ENCODE measurements around the gene WARS2. TPM values are rescaled to one million over a fixed set of nuclear protein-coding genes. Genes with fewer than 3 reads are reported as not detected.

The WARS2 gene
- total RNA-seq, 1 donor from 2014 or later: 11.9 TPM

DNA sequence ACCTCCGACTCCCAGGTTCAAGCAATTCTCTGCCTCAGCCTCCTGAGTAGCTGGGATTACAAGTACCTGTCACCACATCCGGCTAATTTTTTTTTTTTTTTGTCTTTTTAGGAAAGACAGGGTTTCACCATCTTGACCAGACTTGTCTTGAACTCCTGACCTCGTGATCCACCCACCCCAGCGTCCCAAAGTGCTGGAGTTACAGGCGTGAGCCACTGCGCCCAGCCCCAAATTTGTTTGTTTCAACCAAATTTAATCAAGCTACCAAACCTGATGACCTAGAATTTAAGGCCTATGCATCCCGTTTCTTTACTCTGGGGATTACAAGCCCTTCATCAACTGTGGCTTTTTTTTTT, 94.0 kb downstream of the WARS2 start:
- DNase-seq (ENCODE audit: low spot score in 2 of 2): no peak
- Histone ChIP-seq H3K27me3 (no peaks in the 10 kb centered on the region), H3K36me3 (peaks cover 0 to 15% of the 10 kb centered on the region in 2 donors), H3K9me3 (no peaks in the 10 kb centered on the region), H3K4me1 (no peaks in the 10 kb centered on the region), H3K27ac (peak overlapping the region; percentile 28 to 42), H3K4me3 (no peak overlapping the region)
- TF ChIP-seq, protein P1, sequence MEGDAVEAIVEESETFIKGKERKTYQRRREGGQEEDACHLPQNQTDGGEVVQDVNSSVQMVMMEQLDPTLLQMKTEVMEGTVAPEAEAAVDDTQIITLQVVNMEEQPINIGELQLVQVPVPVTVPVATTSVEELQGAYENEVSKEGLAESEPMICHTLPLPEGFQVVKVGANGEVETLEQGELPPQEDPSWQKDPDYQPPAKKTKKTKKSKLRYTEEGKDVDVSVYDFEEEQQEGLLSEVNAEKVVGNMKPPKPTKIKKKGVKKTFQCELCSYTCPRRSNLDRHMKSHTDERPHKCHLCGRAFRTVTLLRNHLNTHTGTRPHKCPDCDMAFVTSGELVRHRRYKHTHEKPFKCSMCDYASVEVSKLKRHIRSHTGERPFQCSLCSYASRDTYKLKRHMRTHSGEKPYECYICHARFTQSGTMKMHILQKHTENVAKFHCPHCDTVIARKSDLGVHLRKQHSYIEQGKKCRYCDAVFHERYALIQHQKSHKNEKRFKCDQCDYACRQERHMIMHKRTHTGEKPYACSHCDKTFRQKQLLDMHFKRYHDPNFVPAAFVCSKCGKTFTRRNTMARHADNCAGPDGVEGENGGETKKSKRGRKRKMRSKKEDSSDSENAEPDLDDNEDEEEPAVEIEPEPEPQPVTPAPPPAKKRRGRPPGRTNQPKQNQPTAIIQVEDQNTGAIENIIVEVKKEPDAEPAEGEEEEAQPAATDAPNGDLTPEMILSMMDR (IDR thresholded peaks at IDR 0.05): no peak
- intact Hi-C loops (cut with DNase I): loop anchor here (5.0 kb wide), 1 partner anchor 96 kb away; the partner anchor contains the start of gene WARS2

DNA sequence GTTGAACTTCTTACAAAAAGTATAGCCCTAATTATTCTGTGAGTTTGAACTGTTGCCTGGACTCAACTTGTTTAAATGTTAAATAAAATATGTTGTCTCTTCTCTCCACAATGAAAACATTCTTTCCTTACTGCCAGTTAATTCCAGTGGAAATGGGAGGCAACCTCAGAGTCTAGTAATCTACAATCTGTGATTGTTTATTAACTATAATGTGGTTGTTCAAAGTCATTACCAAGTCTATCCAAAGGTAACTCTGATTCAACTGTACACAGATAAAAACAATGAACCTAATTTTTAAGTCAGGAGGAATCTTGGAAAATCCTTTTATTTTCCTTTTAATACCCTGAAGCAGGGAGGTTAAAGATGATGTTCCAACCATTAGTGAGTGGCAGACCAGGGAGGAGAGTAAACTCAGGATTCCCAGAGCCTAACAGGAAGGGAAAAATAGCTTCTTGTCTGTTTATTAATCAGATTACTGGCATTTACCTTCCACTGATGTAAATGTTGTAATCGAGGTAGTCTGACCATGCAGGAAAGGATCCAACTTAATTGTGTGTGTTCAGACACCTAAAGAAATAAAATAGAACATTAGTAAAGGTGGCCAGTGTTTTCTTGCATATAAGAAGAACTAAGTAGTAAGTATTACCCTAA, 95.2 kb downstream of the WARS2 start:
- intact Hi-C loops (cut with DNase I): loop anchor here (5.0 kb wide), 1 partner anchor 97 kb away; the partner anchor contains the start of gene WARS2
- Histone ChIP-seq H3K27ac (peak overlapping the region in 1 of 2 donors; percentile 28), H3K9me3 (no peaks in the 10 kb centered on the region), H3K36me3 (peaks cover 0 to 21% of the 10 kb centered on the region in 2 donors), H3K4me3 (no peak overlapping the region), H3K4me1 (no peaks in the 10 kb centered on the region), H3K27me3 (no peaks in the 10 kb centered on the region)
- DNase-seq (ENCODE audit: low spot score in 2 of 2): no peak
- TF ChIP-seq, protein P1 (IDR thresholded peaks at IDR 0.05): no peak

DNA sequence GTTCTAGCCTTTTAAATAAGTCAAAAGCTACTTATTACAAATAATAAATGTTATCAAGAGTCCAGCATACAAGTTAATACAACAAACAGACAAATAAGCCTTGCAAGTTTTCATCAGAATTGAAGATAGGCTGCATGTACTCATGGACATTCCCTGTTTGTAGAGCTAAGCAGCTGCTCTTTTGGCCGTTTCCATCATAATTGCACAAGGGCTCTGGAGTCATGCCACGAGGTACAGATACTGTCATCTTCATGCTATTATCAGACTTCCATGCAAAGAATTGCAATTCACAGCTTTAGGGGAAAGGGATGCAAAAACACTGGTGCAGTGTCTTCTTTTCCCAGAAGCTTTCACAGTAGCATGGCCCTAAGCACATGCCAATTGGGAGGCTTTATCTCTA, 99.5 kb downstream of the WARS2 start:
- no peaks in the 10 kb centered on the region for H3K27me3 ChIP-seq
- H3K9me3 ChIP-seq: no peaks in the 10 kb centered on the region
- H3K4me1 ChIP-seq: no peaks in the 10 kb centered on the region
- H3K36me3 ChIP-seq: peaks cover 0 to 26% of the 10 kb centered on the region in 2 donors
- TF ChIP-seq, protein P1 (IDR thresholded peaks at IDR 0.05): no peak
- H3K4me3 ChIP-seq: no peak overlapping the region
- DNase-seq (ENCODE audit: low spot score in 2 of 2): no peak
- no peak overlapping the region for H3K27ac ChIP-seq
- intact Hi-C loops (cut with DNase I): no loop called here

DNA sequence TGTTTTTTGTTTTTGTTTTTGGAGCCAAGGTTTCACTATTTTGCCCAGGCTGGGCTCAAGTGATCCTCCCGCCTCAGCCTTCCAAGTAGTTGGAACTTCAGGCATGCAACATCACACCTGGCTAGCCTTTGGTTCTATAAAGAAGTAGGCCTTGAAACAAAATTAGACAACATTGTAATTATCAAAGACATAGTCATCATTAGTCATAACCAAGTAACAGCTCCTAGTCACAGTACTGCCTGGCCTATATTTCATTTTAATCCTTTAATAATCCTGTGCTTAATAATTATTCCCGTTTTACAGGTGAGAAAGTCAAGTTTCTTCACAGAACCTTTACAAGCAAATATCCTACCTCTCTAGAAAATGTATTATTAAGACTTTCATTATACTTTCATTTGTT, 100.0 kb downstream of the WARS2 start:
- no peak for DNase-seq (ENCODE audit: low spot score in 2 of 2)
- Histone ChIP-seq H3K4me1 (no peaks in the 10 kb centered on the region), H3K27ac (no peak overlapping the region), H3K9me3 (no peaks in the 10 kb centered on the region), H3K4me3 (no peak overlapping the region), H3K36me3 (peaks cover 0 to 26% of the 10 kb centered on the region in 2 donors), H3K27me3 (no peaks in the 10 kb centered on the region)
- intact Hi-C loops (cut with DNase I): no loop called here
- TF ChIP-seq, protein P1 (IDR thresholded peaks at IDR 0.05): no peak

DNA sequence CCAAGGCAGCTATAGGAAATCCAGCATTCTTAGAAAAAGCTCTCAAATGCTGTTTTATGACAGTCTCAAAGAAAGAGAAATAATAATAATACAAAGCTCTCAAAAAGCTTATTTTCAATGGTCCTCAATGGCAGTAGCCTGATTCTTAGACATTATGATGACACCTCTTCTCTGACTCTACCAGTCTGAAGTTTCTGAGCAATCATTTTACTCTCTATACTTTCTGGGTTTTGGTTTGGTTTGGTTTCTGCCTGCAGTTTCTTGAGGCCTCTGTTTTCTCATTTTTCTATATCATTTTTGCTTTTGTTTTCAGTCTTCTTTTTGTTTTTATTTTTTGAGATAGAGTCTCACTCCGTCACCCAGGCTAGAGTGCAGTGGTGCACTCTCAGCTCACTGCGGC, 102.1 kb downstream of the WARS2 start:
- Histone ChIP-seq H3K4me3 (no peak overlapping the region), H3K27ac (no peak overlapping the region), H3K27me3 (no peaks in the 10 kb centered on the region), H3K4me1 (no peaks in the 10 kb centered on the region), H3K36me3 (peaks cover 0 to 13% of the 10 kb centered on the region in 2 donors), H3K9me3 (no peaks in the 10 kb centered on the region)
- DNase-seq (ENCODE audit: low spot score in 2 of 2): no peak
- intact Hi-C loops (cut with DNase I): no loop called here
- TF ChIP-seq, protein P1 (IDR thresholded peaks at IDR 0.05): no peak
